Activated T-helper 1 cell treated with anti-CD3 and anti-CD28 coated beads, Interleukin-2, amount 50 U/mL, for 16 hours (primary cell): ENCODE measurements around the gene NCKAP5.
"Not testable (repeated sequence)": the region's sequence is repeated elsewhere in the genome, so short reads cannot be mapped to it uniquely, and the experiment has no call there.

Experiments used
- DNase-seq, 2 donors: peaks; one replicate each; pipeline ENCODE4 v3.0.0-alpha.2; 2020; ENCODE audit warnings: low read depth in 1 of 2, low spot score in 1 of 2

NCKAP5 gene

DNA sequence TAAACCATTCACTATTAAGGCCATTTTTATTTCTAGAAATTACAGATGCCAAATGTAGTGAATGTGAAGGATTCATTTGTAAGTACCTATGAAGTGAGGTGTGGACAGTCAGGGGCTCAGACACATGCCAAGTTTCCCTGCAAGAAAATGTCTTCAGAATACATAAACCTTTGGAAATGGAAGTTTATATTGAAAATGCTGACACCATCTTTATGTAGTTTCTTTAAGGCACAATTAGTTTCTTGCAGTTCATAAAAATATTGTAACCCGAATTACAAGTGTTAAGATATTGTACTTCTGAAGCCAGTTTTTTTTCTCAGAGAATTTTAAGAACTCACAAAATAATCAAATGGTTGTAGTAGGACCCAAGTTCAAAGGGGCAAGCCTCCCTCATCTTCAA, 832.2 kb downstream of the NCKAP5 start:
- no peak for DNase-seq

DNA sequence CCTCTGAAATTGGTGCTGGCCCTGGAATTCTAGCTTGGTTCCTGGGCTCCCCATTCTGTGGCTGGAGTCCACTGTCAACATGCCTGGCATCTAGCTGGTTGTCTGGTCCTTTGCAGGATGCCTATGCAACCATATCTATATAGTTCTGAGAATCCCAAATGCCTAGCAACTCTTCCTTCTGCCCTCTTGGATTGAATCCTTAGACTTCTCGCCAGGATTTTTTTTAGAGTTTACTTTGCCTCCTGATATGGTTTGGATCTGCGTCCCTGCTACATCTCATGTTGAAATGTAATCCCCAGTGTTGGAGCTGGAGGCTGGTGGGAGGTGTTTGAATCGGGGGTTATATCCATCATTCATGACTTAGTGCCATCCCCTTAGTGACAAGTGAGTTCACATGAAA, 833.3 kb downstream of the NCKAP5 start:
- no peak for DNase-seq

DNA sequence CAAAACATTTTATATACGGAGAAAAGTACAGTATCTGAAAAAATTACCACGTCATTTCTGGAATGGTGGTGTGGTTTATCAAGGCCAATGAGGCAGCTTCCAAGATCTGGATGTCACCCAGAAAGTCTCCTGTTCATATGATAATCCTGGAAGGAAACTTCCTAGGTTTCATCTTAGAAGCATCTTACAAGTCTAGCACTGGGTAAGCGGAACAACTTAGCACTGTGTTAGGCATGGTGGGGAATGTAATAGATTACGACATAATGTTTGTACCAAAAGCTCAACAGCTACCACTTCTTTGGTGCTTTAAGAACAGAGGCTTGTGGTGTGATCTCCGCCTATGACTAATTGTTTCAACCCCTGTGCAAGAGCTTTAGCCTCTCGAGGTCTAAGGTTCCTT, 835.2 kb downstream of the NCKAP5 start:
- no peak for DNase-seq

DNA sequence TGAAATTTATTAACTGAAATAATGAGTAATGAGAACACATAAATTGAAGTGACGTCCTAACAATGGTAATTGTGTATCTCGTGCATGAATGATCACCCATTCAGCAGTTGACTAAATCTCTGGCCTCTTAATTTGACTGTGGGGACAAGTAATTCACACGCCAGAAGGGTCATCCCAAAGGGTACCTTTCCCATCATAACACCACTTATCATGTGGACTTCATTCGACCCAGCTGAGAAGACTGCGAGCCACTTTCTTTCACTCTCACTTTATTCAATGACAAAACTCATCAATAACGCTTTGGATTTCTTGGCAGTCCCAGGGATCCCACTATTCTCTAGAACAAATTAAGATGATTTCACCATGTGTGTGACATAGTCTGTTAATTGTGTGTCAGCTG, 835.6 kb downstream of the NCKAP5 start:
- no peak for DNase-seq

DNA sequence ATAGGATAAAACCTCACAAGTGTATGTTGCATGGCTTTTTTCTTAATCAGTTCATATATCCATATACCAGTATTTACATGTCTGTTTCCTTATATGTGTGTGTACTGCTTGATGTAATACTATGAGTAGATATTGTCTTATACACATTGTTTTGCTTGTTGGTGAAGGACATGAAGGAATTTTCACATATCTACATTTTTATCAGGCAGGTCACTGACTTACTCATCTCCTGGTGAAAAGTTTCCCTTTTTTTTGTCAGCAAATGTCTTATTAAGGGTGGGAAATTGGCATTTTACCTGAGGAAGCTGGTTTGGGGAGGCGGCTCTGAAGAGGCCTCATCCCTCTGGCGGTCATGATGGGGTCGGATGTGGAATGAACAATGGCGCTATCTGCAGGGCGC, 836.8 kb downstream of the NCKAP5 start:
- DNase-seq, result no peak

DNA sequence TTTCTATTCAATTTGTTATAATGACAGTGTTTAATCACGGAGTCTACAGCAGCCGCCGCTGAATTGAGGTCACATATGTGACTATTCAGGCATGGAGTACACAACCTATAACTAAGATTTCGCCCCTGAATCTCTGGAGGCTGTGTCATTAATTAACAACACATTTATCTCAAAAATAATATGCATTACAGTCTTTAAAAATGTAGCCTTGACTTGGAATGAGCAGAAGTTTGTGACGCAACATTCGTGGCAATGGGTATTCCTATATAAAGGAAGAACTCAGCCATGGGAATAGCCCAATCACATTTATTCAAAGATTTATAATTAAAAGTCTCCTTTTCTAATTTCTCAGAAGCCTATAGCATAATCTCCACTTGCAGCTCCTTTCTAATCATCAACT, 837.7 kb downstream of the NCKAP5 start:
- no peak for DNase-seq

DNA sequence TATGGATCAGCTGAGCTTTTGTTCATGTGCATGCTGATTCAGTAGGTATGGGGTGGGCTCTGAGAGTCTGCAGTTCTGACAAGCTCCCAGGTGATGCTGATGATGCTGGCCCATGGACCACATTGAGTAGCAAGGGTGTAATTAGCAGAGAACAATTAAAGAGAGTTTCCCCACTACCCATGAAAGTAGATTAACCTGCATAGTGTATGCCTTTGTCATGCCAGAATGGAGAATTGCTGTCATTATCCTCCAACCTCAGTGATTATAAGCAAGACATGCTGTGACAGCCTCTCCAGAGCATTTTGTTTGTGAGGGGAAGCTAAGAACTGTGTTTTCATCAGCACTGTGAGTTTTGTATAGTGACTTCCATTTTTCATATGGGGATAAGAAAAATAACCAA, 838.7 kb downstream of the NCKAP5 start:
- no peak for DNase-seq

DNA sequence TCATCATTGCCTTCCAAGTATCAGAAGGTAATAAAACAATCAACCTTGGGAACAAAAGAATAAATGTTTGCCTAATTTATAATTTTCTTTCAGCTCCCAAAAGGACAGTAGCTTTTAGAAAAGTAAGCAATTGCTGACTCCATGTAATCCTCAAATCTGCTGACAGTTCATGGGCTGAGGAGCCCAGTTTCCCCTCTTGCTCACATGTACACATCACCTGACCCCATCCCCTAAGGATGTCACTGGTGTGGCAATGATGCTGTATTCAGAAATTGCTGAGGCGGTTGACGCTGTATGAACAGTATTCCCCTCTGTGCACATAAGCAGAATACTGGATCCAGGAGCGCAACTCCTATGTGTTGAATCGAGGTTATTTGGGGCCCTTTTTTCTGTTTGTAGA, 842.1 kb downstream of the NCKAP5 start:
- no peak for DNase-seq

DNA sequence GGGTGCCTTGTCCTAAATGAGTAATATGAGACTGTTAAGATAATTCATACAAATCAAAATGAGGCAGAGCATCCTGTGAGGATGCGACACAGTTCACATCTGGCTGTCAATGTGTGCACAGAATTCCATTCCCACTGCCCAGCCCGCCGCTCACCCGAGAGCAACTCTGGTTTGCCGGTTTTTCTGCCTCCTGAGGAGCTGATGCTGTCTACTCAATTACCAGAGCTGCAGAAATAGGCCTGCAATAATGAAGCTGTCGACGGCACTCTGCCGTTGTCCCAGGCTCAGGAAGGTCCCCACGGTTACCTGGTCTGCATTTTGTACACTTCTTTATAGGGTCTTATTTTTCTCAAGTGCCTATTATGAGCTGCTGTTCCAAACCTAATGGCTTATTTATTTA, 842.5 kb downstream of the NCKAP5 start:
- no peak for DNase-seq

DNA sequence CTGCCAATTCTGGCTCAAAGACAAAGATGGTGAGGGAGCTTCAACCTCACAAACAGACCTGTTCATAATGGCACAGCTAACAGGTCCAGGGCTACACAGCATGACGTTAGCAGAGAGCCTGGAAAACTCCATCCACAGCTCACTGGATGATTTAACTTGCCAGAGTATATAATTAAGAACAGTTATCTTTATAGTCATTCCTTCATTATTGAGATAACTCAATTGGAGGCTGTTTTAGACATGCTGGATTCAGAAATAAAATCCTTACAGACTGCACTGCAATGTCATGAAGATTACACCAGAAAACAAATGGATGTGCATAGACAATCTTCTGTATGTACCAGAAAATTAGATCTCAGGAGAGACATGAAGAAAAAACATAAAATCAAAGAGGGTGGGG, 843.1 kb downstream of the NCKAP5 start:
- no peak for DNase-seq

DNA sequence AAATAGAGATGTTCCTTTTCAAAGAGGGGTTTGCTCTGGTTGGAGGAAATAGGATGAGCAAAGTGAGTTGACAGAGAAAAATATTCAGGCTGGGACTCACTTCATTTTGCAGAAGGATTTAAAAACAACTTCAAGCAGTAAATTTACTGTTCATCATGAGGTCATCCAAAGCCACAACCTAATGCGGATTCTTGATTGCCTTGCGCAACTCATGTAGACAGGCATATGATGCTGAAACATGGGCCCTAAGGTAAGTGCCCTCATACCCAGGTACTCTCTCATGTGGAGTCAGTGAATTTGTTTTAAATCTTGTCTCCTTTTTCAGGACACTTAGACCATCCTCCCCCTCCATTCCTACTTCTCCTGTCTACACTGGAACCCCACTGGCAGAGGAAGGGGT, 846.3 kb downstream of the NCKAP5 start:
- no peak for DNase-seq

DNA sequence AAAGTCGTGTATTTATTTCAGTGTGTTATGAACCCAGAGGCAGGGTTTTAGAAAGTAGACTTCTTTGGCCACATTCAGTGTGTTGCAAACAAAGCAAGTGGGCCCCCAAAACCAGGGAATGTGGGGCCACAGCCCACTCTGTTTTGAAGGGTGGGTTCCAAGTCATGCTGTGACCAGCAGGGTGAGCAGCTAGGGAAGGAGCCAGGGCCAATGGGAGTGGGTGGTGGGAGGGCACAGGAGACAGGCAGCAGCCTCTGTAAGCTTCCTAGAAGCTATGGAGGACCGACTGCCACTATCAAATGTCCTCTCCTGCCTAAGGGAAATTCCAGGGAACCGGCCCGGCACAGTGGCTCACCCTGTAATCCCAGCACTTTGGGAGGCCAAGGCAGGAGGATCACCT, 847.9 kb downstream of the NCKAP5 start:
- DNase-seq, result no peak

DNA sequence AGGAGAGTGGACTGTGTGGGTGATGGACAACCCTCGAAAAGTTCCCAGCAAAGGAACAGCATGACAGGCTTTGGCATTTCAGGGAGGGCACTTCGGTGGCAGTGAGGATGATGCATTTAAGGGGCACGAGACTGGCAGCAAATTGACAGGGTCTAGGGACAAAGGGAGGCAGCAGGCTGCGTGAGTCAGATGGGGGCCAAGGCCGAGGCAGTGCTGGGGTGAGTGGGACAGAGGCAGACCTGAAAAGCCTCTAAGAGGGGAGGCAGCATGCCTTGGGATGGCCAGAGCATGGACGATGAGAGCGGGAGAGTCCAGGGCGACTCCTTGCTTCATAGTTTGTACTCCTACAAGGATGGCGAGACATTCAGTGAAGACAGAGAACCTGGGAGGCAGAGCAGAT, 848.8 kb downstream of the NCKAP5 start:
- no peak for DNase-seq

DNA sequence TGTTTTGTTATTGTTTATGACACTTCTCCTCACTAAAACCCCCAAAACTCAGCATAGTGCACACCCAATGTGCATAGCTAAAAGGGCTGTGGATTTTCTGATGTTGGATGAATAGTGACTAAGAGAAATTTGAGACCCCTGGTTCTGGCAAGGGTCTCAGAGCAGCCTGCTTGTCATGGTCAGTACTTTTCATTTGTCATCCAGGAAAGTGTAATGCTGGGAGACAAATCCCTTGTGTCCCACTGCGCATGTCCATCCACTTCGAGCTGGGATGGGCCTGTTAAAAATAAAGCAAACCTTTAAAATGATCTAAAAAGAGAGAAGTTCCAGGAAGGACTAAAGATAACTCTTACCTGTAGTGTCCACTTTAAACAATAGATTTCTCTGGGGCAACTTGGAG, 851.3 kb downstream of the NCKAP5 start:
- DNase-seq, result no peak

DNA sequence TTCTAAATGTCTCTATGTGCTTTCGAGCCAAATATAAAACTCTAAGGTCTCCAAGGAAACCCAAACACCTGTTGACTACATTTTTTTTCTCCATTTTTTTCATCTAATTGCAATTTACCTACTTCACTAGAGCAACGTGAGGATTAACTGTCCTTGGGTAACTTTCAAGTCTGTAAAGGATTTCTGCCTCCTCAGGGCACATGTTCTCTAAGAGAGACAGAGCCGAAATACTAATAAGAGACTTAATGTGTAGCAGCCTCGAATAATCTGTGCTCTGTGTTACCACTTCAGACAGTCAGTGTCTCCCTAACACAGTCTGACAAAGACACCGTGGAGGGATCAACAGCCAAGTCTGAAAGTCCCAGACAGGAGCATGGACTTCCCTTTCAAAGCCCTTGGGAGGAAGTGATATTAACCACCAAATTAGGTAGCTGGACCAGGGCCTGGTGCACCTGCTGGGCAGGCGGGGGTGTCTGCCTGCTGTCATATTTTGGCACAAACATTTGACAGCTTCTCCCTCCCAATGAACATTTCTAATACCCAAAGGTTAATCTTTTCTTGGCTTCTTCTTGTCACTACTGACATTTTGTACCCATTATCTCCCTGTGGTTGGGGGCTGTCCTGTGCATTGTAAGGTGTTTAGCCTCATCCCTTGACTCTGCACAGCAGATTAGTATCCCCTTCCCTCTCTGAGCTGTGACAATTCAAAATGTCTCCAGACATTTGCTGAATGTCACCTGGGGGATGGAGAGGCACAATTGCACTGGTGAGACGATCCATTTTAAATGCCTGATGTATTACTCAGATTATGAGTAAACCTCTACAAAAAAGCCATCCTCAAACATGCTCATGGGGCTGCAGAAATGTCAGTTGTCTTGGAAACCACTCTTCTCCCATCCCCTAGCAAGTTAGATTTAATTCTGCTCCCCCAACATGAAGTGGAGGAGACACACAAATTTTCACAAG, 852.6 kb downstream of the NCKAP5 start:
- no peak for DNase-seq

DNA sequence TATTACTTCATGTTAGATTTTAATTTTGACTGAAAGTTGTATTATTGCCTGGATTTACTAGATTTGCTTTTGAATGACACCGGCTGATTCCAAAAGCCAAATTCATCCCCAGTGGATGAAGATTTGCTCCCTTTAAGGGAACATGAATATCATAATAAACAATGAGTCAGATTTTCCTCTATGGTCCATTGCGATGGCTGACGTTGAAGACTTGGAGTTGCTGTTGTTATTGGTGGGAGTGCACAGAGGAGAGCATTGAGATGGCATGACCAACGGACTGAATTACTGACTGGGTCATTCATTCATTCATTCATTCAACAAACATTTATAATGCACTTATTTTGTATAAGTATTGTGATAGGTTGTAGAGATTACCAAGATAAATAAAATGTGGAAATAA, 864.9 kb downstream of the NCKAP5 start:
- no peak for DNase-seq

DNA sequence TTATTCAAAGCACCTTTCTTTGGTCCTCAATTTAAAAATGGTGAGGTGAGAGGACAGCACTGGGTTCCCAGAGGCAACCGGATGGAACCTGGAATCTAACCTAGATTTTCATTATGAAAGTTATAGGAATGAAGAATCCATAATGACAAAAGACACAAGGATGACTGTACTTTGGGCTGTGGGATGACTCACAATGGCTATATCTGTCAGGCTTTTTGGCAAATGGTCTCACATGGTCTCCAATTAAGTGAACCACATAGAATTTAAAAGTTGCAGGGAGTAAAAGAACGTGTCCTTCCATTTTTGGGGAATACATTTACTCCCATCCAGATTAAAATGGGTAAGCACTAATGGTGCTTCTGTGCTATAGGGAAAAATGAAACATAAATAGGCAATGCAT, 866.5 kb downstream of the NCKAP5 start:
- no peak for DNase-seq

DNA sequence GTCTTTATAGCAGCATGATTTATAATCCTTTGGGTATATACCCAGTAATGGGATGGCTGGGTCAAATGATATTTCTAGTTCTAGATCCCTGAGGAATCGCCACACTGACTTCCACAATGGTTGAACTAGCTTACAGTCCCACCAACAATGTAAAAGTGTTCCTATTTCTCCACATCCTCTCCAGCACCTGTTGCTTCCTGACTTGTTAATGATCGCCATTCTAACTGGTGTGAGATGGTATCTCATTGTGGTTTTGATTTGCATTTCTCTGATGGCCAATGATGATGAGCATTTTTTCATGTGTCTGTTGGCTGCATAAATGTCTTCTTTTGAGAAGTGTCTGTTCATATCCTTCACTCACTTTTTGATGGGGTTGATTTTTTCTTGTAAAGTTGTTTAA, 868.5 kb downstream of the NCKAP5 start:
- DNase-seq, result not testable (repeated sequence)

DNA sequence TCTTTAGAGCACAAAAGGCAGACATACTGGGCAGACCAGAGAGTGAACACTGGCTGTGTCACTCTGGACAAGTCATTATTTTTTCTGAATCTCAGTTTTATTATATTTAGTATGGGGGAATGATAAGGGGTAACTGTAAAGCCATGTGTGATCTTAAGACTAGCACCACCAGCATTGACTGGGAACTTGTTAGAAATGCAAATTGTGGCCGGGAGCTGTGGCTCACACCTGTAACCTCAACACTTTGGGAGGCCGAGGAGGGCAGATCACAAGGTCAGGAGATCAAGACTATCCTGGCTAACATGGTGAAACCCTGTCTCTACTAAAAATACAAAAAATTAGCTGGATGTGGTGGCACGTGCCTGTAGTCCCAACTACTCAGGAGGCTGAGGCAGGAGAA, 869.9 kb downstream of the NCKAP5 start:
- DNase-seq, result not testable (repeated sequence)

DNA sequence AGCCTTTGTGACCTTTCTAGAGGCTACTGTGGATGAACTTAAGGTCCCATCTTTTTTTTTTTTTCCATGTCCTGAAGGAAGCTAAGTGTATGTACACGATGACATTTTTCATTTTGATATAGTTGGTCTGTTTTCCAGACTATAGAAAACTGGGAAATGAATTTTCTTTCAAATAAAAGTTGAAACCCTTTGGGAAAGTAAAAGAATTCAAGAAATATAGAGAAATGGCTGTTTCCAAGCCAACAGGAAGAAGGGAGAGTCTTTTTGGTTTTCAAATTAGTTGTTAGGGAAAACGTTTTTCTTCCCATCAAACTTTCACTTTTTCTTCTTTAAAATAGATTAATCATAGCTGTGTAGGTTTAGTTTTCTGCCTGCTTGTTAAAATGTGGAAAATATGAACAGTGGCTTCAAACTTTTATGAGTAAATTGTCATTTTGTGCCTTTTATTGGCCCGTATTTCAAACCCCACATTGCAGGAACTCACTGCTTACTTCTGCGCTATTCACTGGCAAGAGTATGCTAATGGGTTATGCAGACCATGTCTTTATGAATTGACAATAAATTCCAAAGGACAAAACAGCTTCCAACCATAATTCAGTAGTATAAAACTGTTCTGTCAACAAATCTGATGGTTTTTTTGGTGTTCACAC, 870.6 kb downstream of the NCKAP5 start:
- DNase-seq, result no peak

DNA sequence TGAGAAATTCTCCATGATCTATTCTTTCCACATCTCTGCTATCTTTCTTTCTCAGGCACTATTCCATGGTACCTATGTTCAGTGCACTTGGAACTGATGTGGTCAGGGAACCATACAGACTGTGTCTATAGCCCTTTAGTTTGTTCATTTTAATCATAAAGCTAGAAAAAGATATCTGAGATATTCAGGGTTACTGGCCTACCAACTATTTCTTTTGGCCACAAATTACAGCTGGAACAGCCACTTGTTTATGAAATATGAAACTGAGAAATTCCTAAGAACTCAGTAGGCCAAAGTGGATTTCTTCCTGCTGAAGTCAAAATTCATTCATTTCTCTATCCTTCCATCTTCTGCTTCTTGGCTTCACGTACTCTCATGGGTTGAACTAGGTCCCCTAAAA, 875.4 kb downstream of the NCKAP5 start:
- DNase-seq, result no peak

DNA sequence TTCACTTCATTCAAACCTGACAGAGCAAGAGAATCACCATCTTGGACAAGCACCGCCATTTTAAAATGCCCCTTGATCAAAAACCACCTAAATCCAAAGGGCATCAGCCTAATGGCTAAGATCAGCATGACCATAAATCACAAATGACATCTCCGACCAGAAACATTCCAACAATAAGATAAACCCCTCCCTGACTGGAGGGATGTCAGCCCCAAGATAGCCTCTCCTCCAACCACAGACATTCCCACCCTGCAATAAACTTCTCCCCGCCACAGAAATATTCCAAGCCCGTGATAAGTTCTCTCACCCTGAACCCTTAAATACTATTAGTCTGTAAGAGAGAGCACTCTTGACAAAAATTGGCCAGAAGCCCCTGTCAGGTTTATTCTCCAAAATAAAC, 876.7 kb downstream of the NCKAP5 start:
- no peak for DNase-seq
